Measurements from ENCODE around the gene IQSEC1. TPM values are rescaled to one million over a fixed set of nuclear protein-coding genes. Genes with fewer than 3 reads are reported as not detected.

IQSEC1 gene
- total RNA-seq = 59.7 TPM
- long read RNA-seq, partial matches to known transcripts = 87 of 103 reads
- long read RNA-seq, other reads (novel, unspliced or antisense) = 16 of 103 reads

- DNase-seq (ENCODE audit: low spot score) = no peak
- intact Hi-C loops (cut with DNase I) = no loop called here
These were observed at the start of gene IQSEC1 for GRCh38 chr3:13073326-13074005. IQSEC1 (minus strand) TSS chr3:13073429; CDS start chr3:13073014, 415 bp downstream.

- no peak for DNase-seq (ENCODE audit: low spot score)
- intact Hi-C loops (cut with DNase I) = no loop called here
These were observed 49.1 kb upstream of the IQSEC1 start for GRCh38 chr3:13122081-13123012.

- intact Hi-C loops (cut with DNase I) = no loop called here
- DNase-seq (ENCODE audit: low spot score) = no peak
These were observed 48.3 kb upstream of the IQSEC1 start for GRCh38 chr3:13121553-13122001.

DNA sequence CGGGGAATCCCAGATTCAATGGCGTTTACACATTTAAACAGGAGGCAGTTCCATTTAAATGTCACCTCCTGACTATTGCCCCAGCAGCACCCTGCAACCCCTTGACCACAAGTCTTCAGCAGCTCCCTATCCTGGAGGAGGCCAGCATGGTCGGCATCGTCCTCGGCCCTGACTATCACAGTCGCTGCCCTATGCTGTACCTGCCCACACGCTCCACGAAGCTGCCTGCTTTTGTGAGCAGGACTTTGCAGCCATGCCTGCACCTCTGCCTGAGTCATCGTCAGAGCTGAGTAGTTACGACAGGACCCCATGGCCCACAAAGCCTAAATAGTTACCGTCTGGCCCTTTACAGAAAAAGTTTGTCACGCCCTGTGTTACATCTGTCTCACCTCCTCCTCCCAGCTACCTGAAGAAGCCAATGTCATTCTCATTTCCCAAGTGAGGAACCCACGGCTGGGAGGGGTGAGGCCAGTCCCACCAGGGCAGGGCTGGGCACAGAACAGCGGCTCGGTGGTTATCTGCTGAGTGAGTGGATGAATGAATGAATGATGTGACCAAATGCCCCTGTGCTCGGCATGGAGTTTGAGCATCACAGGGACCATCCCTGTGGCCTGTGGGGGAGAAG, 47.8 kb upstream of the IQSEC1 start:
- DNase-seq (ENCODE audit: low spot score) = no peak
- intact Hi-C loops (cut with DNase I) = no loop called here

DNA sequence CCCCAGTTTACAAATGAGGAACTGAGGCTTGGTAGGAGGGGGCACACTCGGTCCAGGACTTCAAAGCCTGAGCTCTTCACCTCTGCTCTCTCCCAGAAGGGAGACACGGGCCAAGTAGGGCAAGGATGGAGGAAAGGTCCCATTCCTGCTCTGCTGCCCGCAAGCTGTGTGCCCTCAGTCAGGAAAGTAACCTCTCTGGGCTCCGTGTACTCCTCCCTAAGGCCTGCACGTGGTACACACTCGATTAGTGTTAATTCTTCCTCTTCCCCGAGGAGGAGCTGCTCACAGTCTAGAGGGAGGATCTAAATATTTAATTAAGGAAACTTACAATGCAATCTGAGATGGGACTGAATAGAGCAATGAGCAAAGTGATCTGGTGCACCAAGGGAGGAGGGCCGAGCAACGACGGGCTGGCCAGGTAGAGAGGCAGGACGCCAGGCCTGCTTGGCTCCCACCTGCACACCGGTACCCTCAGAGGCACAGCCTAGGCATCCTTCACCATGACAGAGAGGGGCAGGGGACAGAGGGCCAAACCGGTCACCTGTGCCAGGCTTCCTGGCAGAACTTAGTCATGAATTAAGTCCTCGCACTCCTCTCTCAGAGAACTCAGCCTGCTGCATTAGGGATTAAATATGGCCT, 47.2 kb upstream of the IQSEC1 start:
- DNase-seq (ENCODE audit: low spot score) = no peak
- intact Hi-C loops (cut with DNase I) = no loop called here

DNA sequence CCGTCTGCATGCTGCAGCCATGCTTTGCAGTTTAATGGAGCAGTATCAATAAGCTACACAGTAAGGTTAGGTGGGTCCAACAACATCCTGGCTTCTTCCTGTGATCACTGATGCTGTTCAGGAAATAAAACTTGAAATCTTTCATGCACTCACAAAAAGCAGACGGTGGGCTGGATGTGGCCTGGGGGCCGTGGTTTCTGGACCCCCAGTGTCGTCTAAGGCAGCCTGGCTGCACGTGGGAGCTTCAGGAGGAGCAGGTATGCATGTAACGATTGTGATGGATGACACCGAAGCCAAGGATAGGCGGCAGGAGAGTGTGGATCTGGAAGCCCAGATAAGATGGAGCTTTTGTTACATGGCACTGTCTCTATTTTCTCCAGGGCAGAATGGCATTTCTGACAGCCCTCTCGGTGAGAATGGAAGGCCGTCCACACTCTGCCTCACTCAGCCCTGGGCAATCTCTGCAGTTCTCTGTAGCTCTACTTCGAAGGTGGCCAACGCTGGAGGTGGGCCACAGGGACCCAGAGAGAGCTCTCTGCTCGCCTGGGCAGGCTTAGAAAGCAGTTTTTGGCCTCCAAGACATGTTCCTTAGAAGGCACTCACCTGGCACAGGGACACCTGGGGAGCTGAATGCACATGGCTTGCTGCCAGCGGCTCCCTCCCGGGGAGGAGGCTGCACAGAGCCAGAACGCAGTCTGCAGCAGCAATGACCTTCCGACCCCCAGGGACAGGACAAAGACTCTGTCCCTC, 46.4 kb upstream of the IQSEC1 start:
- intact Hi-C loops (cut with DNase I) = no loop called here
- no peak for DNase-seq (ENCODE audit: low spot score)

DNA sequence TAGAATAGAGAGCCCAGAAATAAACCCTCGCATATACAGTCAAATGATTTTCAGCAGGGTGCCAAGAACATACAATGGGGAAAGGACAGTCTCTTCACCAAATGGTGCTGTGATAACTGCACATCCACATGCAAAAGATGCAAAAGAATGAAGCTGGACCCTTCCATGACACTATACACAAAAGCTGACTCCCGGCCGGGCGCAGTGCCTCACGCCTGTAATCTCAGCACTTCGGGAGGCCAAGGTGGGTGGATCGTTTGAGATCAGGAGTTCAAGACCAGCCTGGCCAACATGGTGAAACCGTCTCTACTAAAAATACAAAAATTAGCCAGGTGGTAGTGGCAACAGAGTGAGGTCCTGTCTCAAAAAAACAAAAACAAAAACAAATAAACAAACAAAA, 43.2 kb upstream of the IQSEC1 start:
- DNase-seq (ENCODE audit: low spot score) = no peak
- intact Hi-C loops (cut with DNase I) = no loop called here

GRCh38 chr3:13115991-13116390, 42.8 kb upstream of the IQSEC1 start:
- DNase-seq (ENCODE audit: low spot score) = no peak
- intact Hi-C loops (cut with DNase I) = no loop called here

GRCh38 chr3:13115576-13115910, 42.3 kb upstream of the IQSEC1 start:
- no peak for DNase-seq (ENCODE audit: low spot score)
- intact Hi-C loops (cut with DNase I) = no loop called here

DNA sequence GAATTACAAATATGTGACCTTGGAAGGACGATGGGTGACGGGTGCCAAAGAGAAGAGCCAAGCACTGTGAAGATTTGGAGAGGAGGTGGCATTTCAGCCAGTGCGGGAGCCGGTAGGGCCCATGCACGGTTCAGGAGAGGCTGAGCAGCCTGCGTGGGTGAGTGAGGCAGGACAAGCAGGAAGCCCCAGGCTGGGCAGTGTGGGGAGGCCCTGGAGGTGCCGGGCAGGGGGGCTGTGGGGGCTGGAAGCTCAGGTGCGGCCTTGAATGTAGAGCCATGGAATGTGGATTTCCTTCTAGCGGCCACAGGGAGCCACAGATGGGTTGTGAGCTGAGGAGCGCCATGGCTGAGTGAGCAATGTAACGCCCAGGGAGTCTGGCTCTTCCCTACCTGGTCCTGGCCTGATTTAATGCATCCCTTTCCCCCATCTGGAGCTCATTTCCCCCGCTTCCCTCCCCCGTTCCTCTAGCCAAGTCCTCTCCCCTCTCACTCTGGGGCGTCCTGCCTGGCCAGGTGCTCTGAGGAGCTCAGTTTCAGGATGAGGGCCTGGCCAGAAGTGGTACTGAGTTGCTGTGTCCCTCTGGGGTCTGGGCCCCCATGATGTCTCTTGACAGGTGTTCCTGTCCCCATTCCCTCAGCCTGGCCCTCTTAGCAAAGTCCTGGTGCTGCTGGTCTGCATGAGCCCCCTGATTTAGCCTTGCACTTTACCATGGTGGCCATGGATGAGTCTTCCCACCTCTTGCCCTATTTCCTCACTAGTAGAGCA, 41.8 kb upstream of the IQSEC1 start:
- no peak for DNase-seq (ENCODE audit: low spot score)
- intact Hi-C loops (cut with DNase I) = no loop called here

DNA sequence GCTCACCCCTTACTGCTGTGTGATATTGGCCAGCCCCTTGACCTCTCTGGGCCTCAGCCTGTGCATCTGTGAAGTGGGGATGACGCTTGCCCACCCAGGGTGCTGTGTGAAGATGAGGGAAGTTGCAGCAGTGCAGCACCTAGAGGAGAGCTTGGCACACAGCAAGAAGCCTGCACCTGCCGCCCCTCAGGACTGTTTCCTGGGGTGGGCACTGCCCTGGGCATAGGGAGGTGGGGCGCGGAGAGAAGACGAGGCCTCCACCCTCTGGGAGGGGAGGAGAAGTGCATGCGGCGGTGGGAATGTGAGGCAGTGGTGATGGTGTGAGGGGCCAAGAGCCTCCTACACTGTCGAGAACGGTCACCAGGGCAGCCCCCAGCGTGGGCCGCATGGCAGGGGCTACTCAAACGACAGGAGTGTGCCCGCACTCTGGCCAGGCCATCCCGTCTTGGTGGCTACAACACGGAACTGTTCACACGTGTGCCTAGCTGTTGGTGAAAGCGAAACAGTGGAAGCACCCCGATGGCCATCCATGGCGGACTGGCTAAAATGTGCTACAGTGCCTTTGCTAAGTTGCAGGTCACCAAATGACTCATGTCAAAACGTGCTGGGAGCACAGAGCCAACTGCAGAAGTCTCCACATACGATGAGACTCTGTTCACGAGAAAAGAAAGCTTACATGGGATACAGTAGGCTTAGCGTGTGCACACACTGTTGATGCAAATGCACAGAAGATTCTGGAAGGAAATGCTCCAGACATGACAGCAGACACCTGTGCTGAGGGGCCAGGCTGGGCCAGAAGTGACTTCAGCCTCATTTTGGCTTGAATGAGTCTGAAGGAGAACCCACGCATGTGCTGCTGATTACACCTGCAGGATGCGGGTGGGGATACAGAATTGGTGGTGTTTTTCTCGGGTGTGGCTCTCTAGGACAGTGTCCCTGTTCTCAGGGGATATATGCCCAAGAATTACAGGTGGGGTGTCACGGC, 40.4 kb upstream of the IQSEC1 start:
- intact Hi-C loops (cut with DNase I) = no loop called here
- no peak for DNase-seq (ENCODE audit: low spot score)

DNA sequence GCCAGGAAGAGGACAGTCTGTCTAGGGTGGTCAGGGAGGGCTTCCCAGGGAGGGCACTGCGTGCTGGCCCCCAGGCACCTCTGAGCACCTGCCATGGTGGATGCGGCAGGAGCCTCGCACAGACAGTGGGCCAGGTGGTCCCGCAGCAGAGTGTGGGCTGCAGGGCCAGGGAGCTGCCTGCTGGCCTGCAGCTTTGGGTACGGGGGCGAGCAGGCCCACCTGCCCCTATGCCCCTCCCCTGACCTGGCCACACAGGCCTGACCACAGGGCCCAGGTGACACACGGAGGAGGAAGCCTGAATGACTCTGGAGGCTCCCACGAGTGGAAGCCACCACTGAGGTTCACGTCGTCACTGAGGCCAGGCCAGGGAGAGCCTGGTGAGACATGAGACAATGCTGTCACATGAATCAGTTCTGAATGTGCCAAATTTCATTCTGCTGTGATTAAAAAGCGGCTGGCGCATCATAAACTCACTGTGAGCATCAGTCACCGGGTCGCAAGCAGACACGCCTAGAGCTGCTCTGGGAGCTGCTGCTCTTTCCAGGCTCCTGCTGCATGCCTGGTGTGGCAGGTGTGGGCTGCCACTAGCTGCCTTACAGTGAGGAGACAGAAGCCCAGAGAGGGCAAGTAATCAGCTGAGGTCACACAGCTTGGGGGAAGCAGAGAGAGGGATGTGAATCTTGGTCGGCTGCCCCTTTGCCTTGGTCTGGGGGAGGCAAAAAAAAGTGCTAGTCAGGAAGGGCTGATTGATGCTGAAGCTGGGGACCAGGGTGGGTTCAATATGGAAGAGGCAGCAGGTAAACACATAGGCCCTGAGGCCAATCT, 39.5 kb upstream of the IQSEC1 start:
- no peak for DNase-seq (ENCODE audit: low spot score)
- intact Hi-C loops (cut with DNase I) = no loop called here

- DNase-seq (ENCODE audit: low spot score) = no peak
- intact Hi-C loops (cut with DNase I) = no loop called here
These were observed 38.8 kb upstream of the IQSEC1 start for GRCh38 chr3:13111873-13112520.

- DNase-seq (ENCODE audit: low spot score) = no peak
- intact Hi-C loops (cut with DNase I) = no loop called here
These were observed 38.1 kb upstream of the IQSEC1 start for GRCh38 chr3:13111173-13111872.

- DNase-seq (ENCODE audit: low spot score) = no peak
- intact Hi-C loops (cut with DNase I) = no loop called here
These were observed 37.5 kb upstream of the IQSEC1 start for GRCh38 chr3:13110678-13111116.

Data from cardiac septum (tissue), 1 donor.